DMS 273 (cell line): Measurements from ENCODE around the gene ANKRD42.
"Not testable (repeated sequence)": the region's sequence is repeated elsewhere in the genome, so short reads cannot be mapped to it uniquely, and the experiment has no call there.

ENCODE experiments used
- DNase-seq: peaks from one replicate; lab custom pipeline; 2025; ENCODE audit not compliant: unreplicated experiment; lab: John Stamatoyannopoulos, UW

ANKRD42 gene

DNA sequence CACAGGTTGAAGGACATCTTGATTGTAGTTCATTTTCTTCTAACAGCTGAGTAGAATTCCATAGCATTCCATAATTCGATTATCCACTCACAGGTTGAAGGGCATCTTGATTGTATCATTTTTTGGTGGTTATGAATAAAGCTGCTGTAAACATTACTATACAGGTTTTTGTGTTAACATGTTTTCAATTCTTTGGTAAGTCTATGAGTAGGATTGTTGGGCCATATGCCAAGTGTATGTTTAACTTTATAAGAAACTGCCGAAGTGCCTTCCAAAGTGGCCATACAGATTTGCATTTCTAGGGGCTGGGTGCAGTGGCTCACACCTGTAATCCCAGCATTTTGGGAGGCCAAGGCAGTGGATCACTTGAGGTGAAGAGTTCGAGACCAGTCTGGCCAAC is 44.6 kb downstream of the ANKRD42 start:
- DNase-seq, result no peak

DNA sequence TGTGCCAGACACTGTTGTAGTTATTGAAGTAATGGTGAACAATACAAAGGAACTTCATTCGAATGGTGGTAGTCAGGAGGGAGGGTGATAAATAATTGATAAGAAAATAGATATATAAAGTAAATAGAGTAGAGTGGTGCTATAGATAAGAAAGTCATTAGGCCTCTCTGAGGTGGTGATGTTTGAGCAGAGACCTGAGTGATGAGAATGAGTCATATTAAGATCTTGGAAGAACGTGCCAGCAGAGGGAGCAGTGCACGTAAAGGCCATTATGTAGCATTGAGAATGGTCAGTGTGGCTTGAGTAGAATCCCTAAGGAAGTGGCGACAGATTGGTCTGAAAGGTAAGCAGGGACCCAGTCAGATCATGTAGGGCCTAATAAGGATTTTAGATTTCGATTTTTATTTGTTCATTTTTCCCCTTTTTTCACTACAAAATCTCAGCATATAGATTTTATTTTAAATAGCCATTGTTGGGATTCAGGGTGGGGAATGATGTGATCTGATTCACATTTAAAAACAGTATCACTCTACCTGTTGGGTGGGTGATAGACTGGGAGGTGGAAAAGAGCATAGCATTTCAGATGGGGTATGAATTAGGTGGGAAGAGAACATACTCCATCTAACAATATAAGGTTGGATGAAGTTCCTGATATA is 47.9 kb downstream of the ANKRD42 start:
- DNase-seq, result peak; percentile 50

- DNase-seq, result no peak
These were observed 55.9 kb downstream of the ANKRD42 start for GRCh38 chr11:83249445-83249844.

GRCh38 chr11:83249972-83250593 is 56.6 kb downstream of the ANKRD42 start:
- DNase-seq, result peak; percentile 50

DNA sequence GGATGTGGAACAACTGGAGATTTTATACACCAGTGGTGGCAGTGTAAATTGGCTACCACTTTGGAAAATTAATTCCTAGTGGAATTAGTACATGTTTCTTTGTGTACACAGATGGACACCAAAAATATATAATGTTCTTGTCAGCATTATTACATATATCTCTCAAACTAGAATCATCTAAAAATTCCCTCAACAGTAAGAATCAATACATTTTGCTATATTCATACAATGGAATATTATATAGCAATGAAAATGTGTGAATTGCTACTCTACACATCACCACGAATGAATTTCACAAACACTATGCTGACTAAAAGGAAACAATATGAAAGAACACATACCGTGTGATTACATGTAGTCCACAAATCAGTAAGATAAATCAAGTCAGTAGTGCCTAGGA is 58.8 kb downstream of the ANKRD42 start:
- no peak for DNase-seq

- DNase-seq, result no peak
These were observed 59.4 kb downstream of the ANKRD42 start for GRCh38 chr11:83252941-83253340.

GRCh38 chr11:83255366-83255765 is 61.9 kb downstream of the ANKRD42 start:
- DNase-seq, result no peak

DNA sequence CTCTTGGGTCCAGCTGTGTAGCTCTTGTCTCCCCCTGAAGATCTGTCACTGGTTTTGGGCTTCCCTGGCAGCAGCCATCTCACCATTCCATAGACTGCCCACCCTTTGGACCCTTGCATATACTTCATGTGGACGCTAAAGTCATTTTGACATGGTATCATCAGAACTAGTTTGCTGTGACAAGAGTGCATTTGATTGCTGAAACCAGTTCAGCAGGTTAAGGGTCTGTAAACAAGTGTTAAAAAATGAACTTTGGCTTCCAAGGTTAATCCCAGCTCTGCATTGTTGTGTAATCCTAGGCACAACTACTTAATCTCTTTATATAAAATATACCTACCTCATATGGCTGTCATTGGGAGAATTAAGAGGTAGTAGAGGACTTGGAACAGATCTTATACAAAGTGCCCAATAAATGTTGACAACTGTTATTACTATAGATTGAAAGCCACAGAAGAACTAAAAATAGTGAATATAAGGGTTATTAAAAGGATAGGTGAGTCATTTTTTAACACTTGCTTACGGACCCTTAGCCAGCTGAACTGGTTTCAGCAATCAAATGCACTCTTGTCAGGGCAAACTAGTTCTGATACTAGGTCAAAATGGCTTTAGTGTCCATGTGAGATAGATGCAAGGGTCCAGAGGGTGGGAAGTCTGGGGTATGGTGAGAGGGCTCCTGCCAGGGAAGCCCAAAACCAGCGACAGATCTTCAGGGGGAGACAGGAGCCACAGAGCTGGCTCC is 63.3 kb downstream of the ANKRD42 start:
- no peak for DNase-seq

GRCh38 chr11:83257761-83258168 is 64.3 kb downstream of the ANKRD42 start:
- DNase-seq, result no peak

- no peak for DNase-seq
These were observed 66.0 kb downstream of the ANKRD42 start for GRCh38 chr11:83259559-83259958.

DNA sequence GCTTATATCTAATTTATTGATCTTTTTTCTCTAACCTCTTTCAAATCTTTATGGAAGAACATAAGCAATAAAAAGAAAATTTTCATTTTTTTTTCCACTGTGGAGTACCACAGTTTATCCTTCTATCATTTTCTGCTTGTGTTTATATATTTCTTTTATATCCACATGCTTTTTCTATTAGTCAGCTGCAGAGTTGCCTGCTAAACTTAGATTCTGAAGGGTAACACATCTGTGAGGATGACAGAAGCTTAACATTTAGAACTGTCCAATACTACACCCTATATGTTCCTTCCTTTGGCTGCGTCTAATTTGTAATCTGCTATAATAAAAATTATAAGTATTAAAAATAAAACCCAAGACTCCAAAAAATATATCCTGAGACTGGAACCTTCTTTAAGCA is 71.8 kb downstream of the ANKRD42 start:
- DNase-seq, result no peak

- not testable (repeated sequence) for DNase-seq
These were observed 75.6 kb downstream of the ANKRD42 start for GRCh38 chr11:83269080-83269479.

GRCh38 chr11:83271734-83272133 is 78.2 kb downstream of the ANKRD42 start:
- not testable (repeated sequence) for DNase-seq

DNA sequence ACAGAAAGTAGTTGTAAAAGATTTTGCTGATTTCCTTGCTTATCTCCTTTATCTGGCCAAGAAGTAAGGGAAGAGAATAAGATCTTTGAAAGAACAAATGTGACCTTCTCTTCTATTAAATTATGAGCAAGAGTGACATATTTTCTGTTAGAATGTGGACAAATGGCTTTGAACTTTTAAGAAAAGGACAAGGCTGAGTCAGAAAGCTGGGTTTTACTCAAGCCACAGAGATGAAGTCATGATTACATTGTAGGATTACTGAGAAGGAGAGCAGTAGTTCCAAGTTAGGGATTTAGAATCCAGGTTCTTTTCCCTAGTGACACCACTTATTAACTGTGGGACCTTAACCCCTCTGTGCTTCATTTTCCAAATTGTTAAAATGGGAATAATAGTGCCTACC is 79.1 kb downstream of the ANKRD42 start:
- no peak for DNase-seq

GRCh38 chr11:83275888-83276641 is 82.6 kb downstream of the ANKRD42 start:
- DNase-seq, result no peak

DNA sequence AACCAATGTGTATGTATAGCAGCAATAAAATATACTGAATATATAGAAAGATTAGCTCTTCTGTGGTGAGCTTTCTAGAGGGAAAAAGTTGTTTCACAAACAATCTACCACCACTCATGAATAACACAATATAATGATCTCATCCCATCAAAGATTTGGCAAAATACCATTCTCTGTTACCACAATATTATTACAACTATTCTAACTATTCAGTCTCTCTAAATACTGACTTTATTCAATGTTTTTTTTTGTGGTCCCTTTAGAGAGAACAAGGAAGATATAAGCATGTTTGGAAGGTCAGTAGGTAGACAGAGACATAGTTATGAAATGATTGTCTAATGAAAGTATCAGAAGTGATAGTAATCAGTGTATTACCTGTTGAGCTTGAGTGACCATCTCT is 84.8 kb downstream of the ANKRD42 start:
- DNase-seq, result no peak

DNA sequence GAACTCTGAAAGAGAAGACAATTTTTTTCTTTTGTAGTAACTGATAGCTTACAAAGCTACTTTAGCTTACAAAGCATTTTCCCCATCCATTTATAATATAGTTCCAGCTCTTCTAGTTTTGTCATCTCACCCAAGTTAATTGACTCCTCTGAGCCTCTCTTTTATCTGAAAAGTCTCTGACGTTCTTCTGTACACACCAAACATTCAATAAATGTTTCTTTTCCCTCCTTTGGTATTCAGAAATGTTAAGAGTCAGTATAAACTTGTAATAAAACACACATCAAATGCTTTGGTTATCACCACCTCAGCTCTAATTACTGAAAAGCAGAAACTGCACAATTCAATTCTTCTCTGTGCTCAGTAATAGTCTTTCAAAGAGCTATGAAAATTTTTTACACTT is 86.7 kb downstream of the ANKRD42 start:
- DNase-seq, result no peak

- DNase-seq, result no peak
These were observed 88.7 kb downstream of the ANKRD42 start for GRCh38 chr11:83282084-83282716.

DNA sequence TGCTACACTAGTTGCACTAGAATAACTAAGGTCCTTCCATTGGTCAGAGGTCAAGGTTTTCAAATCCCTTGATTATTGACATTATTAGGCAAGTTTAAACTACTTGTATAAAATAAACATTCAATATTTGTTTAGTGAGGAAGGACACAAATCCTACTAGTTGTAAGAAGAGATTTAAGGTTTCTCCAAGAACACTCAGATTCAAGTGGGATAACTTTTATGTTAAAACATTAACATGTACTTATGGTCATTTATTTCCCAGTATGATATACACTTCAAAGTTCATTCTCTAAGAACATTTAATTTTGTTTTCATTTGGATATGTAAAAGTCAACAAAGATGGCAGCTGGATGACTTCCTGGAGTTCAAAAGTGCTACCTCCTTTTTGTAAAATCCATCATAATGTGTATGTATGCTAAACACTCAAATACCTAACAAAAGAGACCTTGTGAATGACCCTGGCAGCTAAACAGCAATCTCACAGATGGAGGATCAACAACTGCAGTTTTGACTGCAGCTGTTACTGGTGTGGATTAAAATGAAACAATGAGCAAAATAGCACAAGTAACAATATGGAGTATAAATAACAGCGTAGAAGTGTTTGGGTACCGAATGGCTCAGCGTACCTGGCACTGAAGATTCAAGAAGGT is 91.1 kb downstream of the ANKRD42 start:
- peak; percentile 23 for DNase-seq

GRCh38 chr11:83285151-83285770 is 91.7 kb downstream of the ANKRD42 start:
- DNase-seq, result no peak
